NCI-H128 (cell line): ENCODE measurements around the gene PLOD3.

Experiments used
- DNase-seq: peaks from one replicate; lab custom pipeline; 2025; ENCODE audit not compliant: unreplicated experiment; lab: John Stamatoyannopoulos, UW

Gene PLOD3

DNA sequence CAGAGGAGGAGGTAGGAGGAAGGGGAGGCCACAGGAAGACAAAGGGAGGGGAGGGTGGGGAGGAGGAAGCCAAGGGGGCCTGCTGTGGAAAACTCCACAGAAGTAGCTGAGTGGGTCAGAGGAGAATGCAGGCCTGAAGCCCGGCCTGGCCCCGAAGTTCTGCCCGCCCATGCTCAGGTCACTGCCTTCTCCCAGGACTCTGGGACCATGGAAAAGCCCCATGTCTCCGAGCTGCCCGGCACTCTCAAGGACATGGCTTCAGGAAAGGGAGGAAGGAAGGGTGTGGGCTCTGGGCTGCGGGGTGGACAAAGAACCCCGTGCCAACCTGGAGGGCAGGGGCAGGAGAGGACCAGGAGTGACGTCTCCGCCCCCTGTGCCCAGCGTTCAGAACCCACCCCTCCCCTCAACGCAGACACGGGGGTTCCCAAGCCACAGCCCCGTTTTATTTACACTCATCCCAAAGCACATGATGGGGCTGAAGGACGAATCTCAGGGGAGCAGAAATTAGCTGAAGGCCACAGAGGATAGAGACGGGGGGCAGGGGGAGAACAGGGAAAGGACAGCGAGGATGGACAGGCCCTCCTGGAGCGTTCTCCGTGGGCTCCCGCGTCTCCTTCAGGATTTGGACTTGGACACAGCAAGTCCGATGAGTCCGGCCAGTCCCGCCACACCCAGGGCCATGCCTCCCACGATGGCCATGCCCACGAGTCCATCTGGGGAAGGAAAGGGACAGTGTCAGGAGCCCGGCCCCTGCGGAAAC lies 22.0 kb upstream of the PLOD3 start:
- DNase-seq = no peak

DNA sequence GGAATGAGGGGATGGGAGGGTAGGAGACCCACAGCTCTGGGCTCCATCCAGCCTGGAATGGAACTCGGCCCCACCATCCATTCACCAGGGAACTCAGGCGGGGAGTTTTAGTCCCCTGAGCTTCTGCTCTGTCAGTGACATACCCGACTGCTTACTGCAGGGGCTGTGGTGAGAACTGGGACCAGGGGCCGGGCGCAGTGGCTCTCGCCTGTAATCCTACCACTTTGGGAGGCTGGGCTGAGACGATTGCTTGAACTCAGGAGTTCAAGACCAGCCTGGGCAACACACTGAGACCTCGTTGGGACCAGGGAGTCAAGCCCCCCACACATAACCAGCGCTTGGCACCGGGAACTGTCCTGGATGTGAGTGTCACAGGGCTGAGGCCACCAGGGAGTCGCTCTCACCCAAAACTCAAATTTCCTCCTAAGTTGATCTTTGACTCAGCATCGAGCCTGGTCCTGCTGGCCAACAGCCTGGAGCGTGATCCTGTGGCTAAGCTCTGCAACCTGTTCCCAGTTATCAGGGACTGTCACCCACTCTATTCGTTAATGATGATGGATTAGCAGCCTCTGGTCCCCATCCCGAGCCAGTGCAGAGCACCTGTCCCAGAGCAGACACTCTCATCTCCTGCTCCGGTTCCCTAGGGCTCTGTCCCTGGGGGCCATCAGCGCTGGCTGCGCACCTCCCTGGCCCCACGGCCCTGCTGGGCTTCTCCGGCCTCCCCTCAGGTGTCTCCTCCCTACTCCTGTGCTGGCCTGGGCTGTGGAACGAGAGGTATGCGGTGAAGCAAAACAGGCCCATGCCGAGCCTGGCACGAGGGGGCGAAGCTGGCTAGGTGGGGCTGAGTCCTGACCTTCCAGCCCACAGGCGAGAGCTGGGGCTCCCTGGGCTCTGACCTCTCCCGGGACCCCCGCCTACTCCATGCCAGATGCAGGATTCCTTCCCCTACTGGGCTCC lies 21.1 kb upstream of the PLOD3 start:
- no peak for DNase-seq

DNA sequence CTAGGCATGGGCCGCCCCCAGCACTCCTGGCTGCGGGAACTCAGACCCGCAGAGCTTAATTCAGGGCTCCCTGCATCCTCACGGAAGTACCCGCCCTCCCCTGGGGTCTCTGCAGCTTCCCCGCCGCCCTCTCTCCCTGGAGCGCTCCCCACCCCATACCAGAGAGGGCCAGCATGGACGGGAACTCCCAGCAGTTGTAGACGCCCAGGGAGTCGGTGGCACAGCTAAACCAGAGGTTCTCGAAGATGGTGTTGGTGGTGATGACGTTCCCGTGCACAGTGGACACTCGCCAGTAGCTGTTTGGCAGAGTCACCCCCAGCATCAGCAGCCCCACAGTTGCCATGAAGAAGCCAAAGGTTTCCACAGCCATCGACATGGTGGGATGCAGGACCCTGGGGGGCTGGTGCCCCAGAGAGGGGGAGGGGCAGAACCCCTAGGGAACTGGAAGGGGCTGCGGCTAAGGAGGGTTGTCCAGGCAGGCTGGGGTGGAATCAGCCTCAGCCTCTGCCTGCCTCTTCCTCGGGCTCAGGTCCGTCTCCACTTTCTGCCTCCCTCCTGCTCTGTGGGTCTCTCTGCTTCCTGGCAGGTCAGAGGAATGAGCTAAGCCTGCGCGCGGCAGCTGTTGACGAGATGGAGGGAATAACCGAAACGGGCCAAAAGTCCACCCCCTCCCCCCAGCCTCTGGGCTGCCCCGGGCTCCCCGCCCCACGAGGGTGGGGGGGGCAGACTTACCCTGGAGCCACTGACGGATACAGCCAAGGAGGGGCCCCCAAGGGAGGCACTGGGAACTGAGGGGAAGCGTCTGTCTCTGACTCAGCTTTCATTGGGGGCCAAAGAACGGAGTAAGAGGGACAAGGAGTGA lies 20.1 kb upstream of the PLOD3 start, which contains the start of gene CLDN15:
Gene CLDN15 (minus strand): TSS at position 597 of the 862 bp plus-strand sequence. CDS start 221 bp downstream, at position 376.
- DNase-seq = no peak

DNA sequence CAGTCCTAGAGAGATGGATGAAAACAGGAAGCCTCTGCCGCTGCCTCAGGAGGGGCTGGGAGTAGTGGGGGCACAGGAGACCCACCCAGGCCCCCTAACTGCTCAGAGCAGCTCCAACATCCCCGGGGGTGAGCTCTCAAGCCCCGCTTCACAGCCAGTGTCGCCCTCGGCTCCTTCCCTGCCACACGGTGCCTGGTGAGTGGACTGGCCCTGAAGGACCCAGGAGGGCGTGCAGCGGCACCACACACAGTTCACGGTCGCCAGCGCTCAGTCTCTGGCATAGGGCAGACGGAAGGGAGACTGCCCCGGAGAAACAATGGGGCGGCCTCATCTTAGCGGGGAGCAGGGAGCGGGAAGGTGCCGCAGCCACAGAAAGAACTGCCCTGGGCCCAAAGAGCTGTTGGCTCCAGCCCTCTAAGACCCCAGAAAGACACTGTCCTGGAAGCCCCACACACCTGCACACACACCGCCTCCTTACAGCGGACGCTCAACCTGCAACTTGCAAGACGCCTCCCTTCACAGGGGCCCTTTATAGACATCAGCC lies 19.0 kb upstream of the PLOD3 start:
- DNase-seq = no peak

DNA sequence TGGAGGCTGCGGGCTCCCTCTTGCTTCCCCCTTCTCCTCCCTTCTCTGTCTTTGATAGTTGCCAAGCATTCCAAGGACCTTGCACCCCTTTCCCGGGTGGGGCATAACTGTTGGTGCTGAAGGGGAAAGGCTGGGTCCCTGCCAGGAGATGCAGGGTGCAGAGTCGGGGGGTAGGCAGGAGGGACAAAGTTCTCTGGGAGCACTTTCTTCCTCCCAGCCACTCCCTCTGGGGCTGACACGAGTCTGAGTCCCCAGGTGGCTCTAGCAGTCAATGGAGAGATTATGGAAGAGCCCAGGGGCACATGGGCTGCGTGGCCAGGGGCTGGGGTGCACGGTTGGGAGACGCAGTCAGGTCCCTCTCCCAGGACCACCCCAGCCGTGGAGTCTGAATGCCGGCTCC lies 18.1 kb upstream of the PLOD3 start:
- DNase-seq = no peak

DNA sequence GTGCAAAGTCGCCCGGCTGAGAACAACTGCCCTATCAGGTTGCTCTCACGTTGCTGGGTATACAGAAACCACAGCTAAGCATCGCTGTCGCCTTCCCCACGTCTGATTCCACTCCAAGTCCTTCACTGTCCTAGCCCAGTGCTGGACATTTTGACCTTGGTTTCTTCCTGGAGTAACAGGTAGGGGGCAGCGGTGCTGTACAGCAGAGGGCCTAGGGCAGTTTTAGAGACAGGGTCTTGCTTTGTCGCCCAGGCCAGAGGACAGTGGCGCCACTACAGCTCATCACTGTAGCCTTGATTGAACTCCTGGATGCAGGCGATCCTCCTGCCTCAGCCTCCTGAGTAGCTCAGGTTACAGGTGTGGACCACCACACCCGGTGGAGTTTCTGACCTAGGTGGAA lies 17.7 kb upstream of the PLOD3 start:
- no peak for DNase-seq

DNA sequence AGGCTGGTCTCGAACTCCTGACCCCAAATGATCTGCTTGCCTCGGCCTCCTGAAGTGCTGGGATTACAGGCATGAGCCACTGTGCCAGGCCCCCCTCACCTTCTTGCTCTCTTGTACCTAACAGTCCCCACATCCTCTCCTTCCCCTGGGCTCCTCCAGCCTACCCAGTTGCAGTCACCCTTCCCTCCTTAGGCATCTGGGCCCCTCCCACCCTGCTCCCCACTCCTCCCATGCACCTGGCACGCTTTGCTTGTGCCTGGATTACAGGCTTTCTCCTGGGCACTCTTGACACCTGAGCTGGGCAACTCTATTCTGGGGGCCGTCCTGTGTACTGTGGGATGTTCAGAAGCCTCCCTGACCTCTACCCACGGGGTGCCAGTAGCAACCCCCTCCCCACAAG lies 17.3 kb upstream of the PLOD3 start:
- DNase-seq = no peak

DNA sequence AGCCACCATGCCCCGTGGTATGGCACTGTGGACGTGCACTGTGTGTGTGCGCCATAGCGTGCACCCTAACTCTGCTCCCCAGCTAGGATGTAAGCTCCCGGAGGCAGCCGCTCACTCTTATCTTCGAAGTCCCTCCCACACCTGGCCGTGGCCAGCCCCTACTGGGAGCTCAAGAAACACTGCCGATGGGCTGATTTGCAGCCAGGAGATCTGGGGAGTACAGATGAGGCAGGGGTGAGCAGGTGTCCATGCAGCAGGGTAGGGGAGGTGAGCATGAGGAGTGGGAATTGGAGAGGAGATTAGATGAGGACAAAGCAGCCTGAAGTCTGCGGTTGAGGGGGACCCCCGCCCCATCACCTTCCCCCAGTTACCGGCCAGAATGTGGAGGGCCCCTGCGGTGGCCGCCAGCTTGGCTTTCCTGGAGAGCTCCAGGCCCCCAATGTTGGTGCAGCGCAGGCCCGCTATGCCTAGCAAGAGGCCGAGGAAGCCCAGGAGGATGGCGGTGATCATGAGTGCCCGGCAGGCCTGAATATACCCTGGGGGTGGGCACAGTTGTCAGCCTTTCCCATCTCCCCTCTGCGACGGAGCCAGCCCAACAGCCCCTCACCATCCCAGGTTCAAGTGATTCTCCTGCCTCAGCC lies 16.6 kb upstream of the PLOD3 start:
- no peak for DNase-seq

DNA sequence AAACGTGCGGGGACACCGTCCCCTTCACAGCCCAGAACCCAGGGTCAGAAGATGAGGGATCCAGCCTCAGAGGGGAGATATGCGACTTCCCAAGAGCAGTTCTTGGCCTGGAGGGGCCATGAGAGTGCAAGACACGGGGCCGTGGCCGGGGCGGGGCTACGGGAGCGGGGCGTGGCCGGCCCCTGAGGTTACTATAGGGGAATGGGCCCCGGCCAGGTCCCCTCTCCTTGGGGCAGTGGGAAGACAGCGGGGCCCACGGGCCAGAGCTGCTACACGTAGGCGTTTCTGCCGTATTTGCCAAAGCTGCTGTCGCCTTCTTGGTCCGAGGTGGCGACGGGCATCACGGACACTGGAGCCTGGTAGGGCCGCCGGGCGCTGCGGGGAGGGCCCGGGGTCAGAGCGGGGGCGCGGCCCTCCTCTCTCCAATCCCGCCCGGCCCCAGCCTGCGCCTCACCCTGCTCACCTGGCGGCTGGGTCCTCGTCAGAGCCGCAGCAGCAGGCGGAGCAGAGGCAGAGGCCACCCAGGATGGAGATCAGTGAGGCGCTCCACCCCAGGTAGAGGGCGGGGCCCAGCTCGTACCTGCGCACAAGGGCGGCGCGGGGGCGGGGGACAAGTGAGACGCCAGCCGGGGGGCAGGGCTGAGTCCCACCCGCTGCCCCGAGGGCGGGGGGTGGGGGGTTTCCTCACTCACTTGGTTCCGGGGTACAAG lies 14.9 kb upstream of the PLOD3 start:
- DNase-seq = peak; percentile 30

DNA sequence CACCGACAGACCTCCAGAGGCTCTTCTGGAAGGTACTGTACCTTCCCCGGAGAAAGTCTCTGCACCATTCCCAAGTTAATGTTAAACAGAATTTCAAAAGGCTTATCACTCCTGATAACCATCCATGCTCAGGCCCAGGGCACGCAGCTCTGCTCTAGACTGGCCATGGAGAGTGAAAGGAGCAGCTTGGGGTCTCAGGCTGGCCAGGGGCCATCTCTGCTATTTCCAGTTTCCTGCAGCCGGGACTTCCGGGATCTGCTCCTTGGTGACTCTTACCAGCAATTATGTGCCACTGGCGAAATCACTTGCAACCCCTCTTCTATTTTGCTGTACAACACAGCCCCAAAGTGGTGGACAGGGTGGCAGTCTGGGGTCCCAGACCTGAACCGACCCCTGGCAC lies 14.3 kb upstream of the PLOD3 start:
- no peak for DNase-seq

DNA sequence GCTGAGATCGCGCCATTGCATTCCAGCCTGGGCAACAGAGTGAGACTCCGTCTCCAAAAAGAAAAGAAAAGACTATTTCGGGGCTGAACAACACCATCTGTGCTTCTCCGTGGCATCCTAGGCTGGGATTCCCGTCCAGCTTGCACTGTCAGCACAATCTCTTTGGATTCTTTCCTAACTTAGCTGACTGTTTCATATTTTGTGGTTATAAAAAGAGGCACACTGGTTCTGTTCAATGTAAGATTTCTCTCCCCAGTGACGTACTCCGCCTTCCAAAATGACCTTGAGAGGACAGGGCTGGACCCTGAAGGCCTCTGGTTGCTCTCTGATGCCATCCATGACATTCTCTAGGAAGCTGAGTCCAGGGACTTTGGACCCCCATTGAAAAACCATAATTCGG lies 9.3 kb upstream of the PLOD3 start:
- no peak for DNase-seq

DNA sequence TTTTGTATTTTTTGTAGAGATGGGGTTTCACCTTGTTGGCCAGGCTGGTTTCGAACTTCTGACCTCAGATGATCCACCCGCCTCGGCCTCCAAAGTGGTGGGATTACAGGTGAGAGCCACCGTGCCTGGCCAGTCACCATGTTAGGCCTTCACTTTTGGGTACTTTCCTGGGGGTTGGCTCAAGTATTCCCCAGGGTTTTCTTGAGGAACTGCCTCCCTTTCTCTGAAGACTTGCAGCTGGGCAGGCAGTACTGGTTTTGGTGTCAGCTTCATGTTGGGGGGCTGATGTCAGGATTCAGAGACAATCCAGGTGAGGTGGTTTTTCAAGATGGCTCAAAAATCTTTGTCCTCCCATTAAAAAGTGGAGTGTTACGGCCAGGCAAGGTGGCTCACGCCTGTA lies 8.3 kb upstream of the PLOD3 start:
- DNase-seq = no peak

DNA sequence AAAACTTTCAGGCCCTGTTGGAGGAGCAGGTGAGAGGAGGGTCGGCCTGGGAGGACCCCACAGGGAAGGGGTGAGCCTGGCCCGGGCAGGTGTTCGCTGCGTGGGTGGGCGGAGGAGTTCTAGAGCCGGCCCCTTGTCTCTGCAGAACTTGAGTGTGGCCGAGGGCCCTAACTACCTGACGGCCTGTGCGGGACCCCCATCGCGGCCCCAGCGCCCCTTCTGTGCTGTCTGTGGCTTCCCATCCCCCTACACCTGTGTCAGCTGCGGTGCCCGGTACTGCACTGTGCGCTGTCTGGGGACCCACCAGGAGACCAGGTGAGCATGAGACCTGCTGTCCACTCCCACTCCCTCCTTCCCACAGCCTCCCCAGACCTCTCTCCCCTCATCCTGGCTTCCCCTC lies 6.1 kb upstream of the PLOD3 start:
- DNase-seq = no peak

DNA sequence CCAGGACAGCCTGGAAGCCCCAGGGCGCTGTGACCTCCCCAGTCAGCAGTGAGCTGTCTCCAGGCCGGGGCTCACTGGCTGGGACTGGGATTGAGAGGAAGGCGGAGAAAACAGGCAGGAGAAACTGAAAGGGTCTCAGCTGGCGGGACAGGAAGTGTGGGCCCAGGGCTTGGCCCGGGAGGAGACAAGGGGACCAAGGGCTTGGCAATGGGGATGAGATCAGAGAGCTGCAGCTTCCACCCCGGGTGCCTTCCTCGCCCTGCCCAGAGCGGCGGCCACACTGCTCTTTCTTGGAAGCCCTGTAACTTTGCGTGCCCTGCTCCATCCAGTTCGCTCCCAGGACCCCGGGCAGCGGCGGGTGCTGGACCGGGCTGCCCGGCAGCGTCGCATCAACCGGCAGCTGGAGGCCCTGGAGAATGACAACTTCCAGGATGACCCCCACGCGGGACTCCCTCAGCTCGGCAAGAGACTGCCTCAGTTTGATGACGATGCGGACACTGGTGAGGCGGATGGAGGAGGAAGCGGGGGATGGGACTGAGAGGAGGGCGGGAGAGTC lies 5.0 kb upstream of the PLOD3 start:
- no peak for DNase-seq

DNA sequence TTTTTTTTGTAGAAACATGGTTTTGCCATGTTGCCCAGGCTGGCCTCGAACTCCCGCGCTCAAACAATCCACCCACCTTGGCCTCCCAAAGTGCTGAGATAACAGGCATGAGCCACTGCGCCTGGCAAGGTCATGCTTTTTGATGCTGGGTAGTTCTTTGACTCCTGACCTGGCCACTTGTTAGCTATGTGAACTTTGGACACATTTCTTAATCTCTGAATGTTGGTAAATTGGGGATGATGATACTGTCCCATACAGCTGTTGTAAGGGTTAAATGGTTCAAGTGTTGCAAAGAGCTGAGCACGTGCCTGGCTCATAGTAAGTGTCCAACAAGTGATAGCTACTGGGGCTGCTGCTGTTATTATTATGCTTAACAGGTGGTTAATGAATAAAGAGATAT lies 2.9 kb upstream of the PLOD3 start:
- DNase-seq = no peak

DNA sequence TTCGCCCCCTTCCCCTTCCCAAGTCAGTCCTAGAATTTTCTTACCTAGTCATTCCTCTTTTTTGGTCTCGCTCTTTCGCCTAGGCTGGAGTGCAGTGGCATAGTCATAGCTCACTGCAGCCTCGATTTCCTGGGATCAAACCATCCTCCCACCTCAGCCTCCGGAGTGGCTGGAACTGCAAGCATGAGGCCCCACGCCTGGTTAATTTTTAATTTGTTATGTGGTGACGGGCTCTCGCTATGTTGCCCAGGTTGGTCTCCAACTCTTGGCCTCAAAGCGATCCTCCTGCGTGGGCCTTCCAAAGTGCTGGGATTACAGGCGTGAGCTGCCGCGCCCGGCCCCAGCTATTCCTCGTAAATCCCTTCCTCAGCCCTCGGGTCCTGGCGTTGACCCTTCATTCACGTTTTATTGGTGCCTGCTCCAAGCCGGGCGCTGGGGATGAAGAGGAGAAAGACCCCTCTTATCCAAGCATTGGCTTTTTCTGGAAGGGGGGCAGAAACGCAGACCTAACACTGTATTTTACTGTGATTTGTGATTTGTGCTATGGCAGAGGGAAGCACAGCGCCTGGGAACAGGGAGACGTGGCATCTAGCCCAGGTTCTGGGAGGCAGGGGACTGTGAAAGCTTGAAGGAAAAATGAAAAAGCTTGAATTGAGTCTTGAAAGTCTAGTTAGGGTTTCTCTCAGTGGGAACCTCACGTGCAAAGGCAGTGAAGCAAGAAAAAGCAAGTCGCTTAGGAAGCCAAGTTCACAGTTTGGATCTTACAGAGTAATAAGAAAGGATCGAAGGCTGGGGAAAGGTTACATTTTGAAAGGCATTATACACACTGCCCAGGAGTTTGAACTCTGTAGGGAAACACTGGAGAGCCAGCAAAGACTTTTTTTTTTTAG lies 1.1 kb upstream of the PLOD3 start:
- no peak for DNase-seq

DNA sequence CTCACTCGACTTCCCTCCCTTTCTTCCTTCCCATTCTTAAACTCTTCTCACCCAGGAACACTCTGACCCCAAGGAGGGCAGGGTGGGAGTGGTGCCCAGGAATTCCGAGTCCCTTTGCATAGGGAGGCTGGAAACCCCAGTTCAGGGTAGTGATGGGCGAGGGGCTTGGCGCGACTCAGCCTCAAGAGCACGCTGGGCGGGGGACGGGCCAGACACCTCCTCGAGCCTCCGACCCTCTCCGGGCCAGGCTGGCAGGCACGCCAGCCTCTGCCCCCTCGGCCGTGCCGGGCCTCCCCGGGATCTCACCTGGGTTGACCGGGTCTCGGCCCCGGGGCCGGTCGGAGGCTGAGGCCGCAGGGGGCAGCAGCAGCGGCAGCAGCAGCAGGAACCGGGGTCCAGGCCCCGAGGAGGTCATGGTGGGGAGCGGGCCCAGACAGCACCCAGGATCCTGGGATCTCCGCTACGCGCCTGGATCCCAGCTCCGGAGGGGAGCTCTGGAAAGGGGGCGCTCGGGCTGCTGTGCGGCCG lies 457 bp downstream of the PLOD3 start:
- no peak for DNase-seq
